GM12878 (cell line): ENCODE results near the gene ANXA10. TPM values are rescaled to one million over a fixed set of nuclear protein-coding genes. Genes with fewer than 3 reads are reported as not detected.

ENCODE experiments used
- ATAC-seq: fragments of 200-7000 bp; cut with Tn5 transposase; 3 replicates; pipeline ENCODE4 v1.9.1; 2020; ENCODE audit warnings: mild to moderate bottlenecking, moderate library complexity
- BruUV-seq: library from RNA; stranded (reverse); fragments of 400-500 nt; replicated peaks from 2 replicates; lab custom pipeline; 2021; lab: Mats Ljungman, UMichigan
- CTCF ChIA-PET: fragments of 300-600 bp; sonication (Branson Sonifier 250); formaldehyde crosslinking; extraction: SDS; loops from one replicate; lab custom pipeline; 2021; ENCODE audit warnings: inconsistent platforms; lab: Yijun Ruan, JAX
- POLR2A ChIA-PET: fragments of 350-600 bp; formaldehyde crosslinking; extraction: SDS; loops from one replicate; lab custom pipeline; 2021; ENCODE audit warnings: inconsistent platforms; lab: Charles Lee
- RAD21 ChIA-PET: fragments of 300-600 bp; sonication (Branson Sonifier 250); formaldehyde crosslinking; loops from one replicate; lab custom pipeline; 2023; ENCODE audit warnings: antibody characterized with exemption; ENCODE audit not compliant: unreplicated experiment; lab: Charles Lee
- SMC1A ChIA-PET: fragments of 300-600 bp; sonication (Branson Sonifier 250); formaldehyde crosslinking; loops from one replicate; lab custom pipeline; 2023; ENCODE audit not compliant: unreplicated experiment, uncharacterized antibody; lab: Charles Lee
- DNase-seq: peaks from one replicate; pipeline ENCODE4 v3.0.0-alpha.2; 2011; ENCODE audit warnings: low read depth, low spot score
- FAIRE-seq: peaks from 3 replicates; lab custom pipeline; 2011; peaks lifted over from hg19 to GRCh38; lab: Jason Lieb, UNC
- H2AFZ ChIP-seq: 2 replicates; pipeline ENCODE4 v1.6.0; 2011; ENCODE audit warnings: low read depth, low read length, control low read depth; ENCODE audit not compliant: control insufficient read depth
- H3K27ac ChIP-seq: 2 replicates; pipeline ENCODE4 v1.5.1; 2011; ENCODE audit warnings: control low read depth; ENCODE audit not compliant: control insufficient read depth, insufficient read depth
- H3K27me3 ChIP-seq, 2 experiments: replicated peaks in 1 of 2; 2 replicates each; pipeline versions ENCODE4 v1.6.0 to v1.6.1; 2011; ENCODE audit warnings: low read length in 1 of 2; ENCODE audit not compliant: control insufficient read depth in 2 of 2, insufficient read depth in 2 of 2
- H3K36me3 ChIP-seq, 2 experiments: 2 replicates each; pipeline ENCODE4 v1.5.1; 2011; ENCODE audit warnings: low read length in 1 of 2; ENCODE audit not compliant: control insufficient read depth in 2 of 2, insufficient read depth in 2 of 2
- H3K4me1 ChIP-seq: 2 replicates; pipeline ENCODE4 v1.6.1; 2011; ENCODE audit warnings: mild to moderate bottlenecking, low read length, moderate library complexity, mixed read lengths; ENCODE audit not compliant: control insufficient read depth, insufficient read depth
- H3K4me2 ChIP-seq: 2 replicates; pipeline ENCODE4 v1.6.0; 2011; ENCODE audit warnings: control low read depth; ENCODE audit not compliant: control insufficient read depth, insufficient read depth
- H3K4me3 ChIP-seq: fragments of 200-600 bp; sonication (generic); 2 replicates; pipeline ENCODE4 v1.5.1; 2016
- H3K79me2 ChIP-seq: 2 replicates; pipeline ENCODE4 v1.6.0; 2011; ENCODE audit warnings: low read length; ENCODE audit not compliant: control insufficient read depth, insufficient read depth
- H3K9ac ChIP-seq: 2 replicates; pipeline ENCODE4 v1.8.0; 2011; ENCODE audit warnings: low read length, control low read depth, mixed read lengths; ENCODE audit not compliant: control insufficient read depth, insufficient read depth
- H3K9me3 ChIP-seq: replicated peaks from 3 replicates; pipeline ENCODE4 v1.5.1; 2011; ENCODE audit warnings: mild to moderate bottlenecking, low read length; ENCODE audit not compliant: control insufficient read depth, insufficient read depth
- H4K20me1 ChIP-seq: 2 replicates; pipeline ENCODE4 v1.6.0; 2011; ENCODE audit not compliant: control insufficient read depth, insufficient read depth
- CBFB ChIP-seq: IDR thresholded peaks from 2 replicates; pipeline ENCODE4 v1.6.1; 2016; ENCODE audit warnings: antibody characterized with exemption, low read depth
- CBX5 ChIP-seq: sonication (generic); IDR thresholded peaks from 2 replicates; pipeline ENCODE4 v1.6.1; 2016; ENCODE audit warnings: low read depth, moderate library complexity, mild to moderate bottlenecking, inconsistent platforms
- CEBPB ChIP-seq, 2 experiments: fragments of 150-350 bp in 1 of 2; IDR thresholded peaks; 2 replicates each; pipeline ENCODE4 v1.6.1; 2012 to 2014; ENCODE audit warnings: low read depth in 2 of 2, low read length in 2 of 2, borderline replicate concordance in 1 of 2, inconsistent platforms in 1 of 2
- HDAC6 ChIP-seq: fragments of 200-600 bp; sonication (generic); IDR thresholded peaks from one replicate; pipeline ENCODE4 v1.8.0; 2017; ENCODE audit warnings: antibody characterized with exemption; ENCODE audit not compliant: unreplicated experiment
- KDM1A ChIP-seq: fragments of 200-600 bp; sonication (generic); IDR thresholded peaks from 2 replicates; pipeline ENCODE4 v1.6.1; 2016; ENCODE audit warnings: borderline replicate concordance
- NR2C2 ChIP-seq: IDR thresholded peaks from 2 replicates; pipeline ENCODE4 v1.6.1; 2011; ENCODE audit warnings: borderline replicate concordance, low read depth; ENCODE audit not compliant: control insufficient read depth, insufficient read length
- SIN3A ChIP-seq: IDR thresholded peaks from 2 replicates; pipeline ENCODE4 v1.6.1; 2012; ENCODE audit warnings: low read depth, low read length, improper control_type of control experiment
- SPI1 ChIP-seq: IDR thresholded peaks from 2 replicates; pipeline ENCODE4 v1.6.1; 2011; ENCODE audit warnings: low read depth, mild to moderate bottlenecking, low read length, moderate library complexity, borderline replicate concordance; ENCODE audit not compliant: insufficient read depth
- SUZ12 ChIP-seq: fragments of 200-600 bp; sonication (generic); IDR thresholded peaks from one replicate; pipeline ENCODE4 v1.6.1; 2018; ENCODE audit warnings: antibody characterized with exemption, mild to moderate bottlenecking; ENCODE audit not compliant: unreplicated experiment
- YBX1 ChIP-seq: fragments of 450-650 bp; IDR thresholded peaks from 2 replicates; pipeline ENCODE4 v1.6.1; 2016; ENCODE audit warnings: antibody characterized with exemption
- ZNF274 ChIP-seq: IDR thresholded peaks from one replicate; pipeline ENCODE4 v1.8.0; 2011; ENCODE audit not compliant: insufficient read length, insufficient read depth
- ZNF622 ChIP-seq: fragments of 450-650 bp; IDR thresholded peaks from 2 replicates; pipeline ENCODE4 v1.6.1; 2017; ENCODE audit warnings: mild to moderate bottlenecking, inconsistent platforms
- WGBS: methylation state at CpG from one replicate; pipeline ENCODE4 v1.1.6; 2016; ENCODE audit warnings: low lambda C conversion rate; ENCODE audit not compliant: insufficient replicate concordance, insufficient coverage; ENCODE audit errors: missing lambda C conversion rate; 5-methylcytosine and 5-hydroxymethylcytosine counted together
- in situ Hi-C: fragments of 300-500 bp; cut with MboI; formaldehyde crosslinking; loops from 9 replicates; pipeline ENCODE4 v1.14.3; 2018; ENCODE audit warnings: mixed read lengths
- intact Hi-C: fragments of 100-400 bp; cut with micrococcal nuclease; formaldehyde crosslinking; loops from one replicate; pipeline ENCODE4 v1.14.2; 2022; ENCODE audit not compliant: unreplicated experiment
- polyA plus RNA-seq, 11 experiments: library from polyadenylated mRNA; depleted of rRNA in 4 of 11; unstranded in 6 of 11; stranded (reverse) in 5 of 11; fragments of >200 nt; fragmentation: Nextera tagmentation in 4 of 11; fragmentation: Illumina TruSeq in 1 of 11; extraction: Ambion mirVana in 4 of 11; extraction: Trizol in 1 of 11; gene quantifications; 1 replicate in 1 of 11; 2 replicates in 10 of 11; pipeline versions ENCODE4 v1.2.1 to v1.2.3, GENCODE V29; 2011 to 2016; ENCODE audit warnings: inconsistent platforms in 2 of 11, missing spikeins in 2 of 11, low read depth in 1 of 11
- total RNA-seq, 4 experiments: library from RNA; depleted of rRNA in 3 of 4; stranded (reverse); fragments of >200 nt in 3 of 4; fragmentation: Illumina TruSeq in 1 of 4; extraction: Trizol in 1 of 4; gene quantifications; 2 replicates each; pipeline versions ENCODE4 v1.2.1 to v1.2.3, GENCODE V29; 2013 to 2021

The ANXA10 gene
- total and polyA plus RNA-seq, 10 of the 15 experiments (the other 5 are each of a cell fraction or from before 2014, with no cell fraction given): not detected

- no peaks in the 10 kb centered on the region for H3K36me3 ChIP-seq
- intact Hi-C loops (no loop called here), in situ Hi-C loops (no loop called here)
- H3K4me1 ChIP-seq: no peaks in the 10 kb centered on the region
- no peaks in the 10 kb centered on the region for H3K79me2 ChIP-seq
- no peak overlapping the region for H2AFZ ChIP-seq
- FAIRE-seq (no peak), DNase-seq (no peak), ATAC-seq (no peak)
- no peak overlapping the region for H3K9ac ChIP-seq
- POLR2A ChIA-PET: no interaction called here
- H3K4me3 ChIP-seq: no peak overlapping the region
- H3K27me3 ChIP-seq: no peaks in the 10 kb centered on the region
- TF ChIP-seq SPI1 (no peak), SIN3A (no peak), ZNF274 (no peak), SUZ12 (no peak), KDM1A (no peak), NR2C2 (no peak), ZNF622 (no peak), CBFB (no peak)
- SMC1A ChIA-PET: no interaction called here
- CTCF ChIA-PET: no interaction called here
- no peak overlapping the region for H3K27ac ChIP-seq
- no TSS peak for BruUV-seq
- H3K4me2 ChIP-seq: no peak overlapping the region
- H4K20me1 ChIP-seq: no peaks in the 10 kb centered on the region
- H3K9me3 ChIP-seq: peaks cover 5% of the 10 kb centered on the region; the same call in 2 of the 3 replicates
- RAD21 ChIA-PET: no interaction called here
- 44% methylated on average over 3 of the region's 3 CpGs for WGBS
Measured at GRCh38 chr4:168200685-168201084, 108.3 kb downstream of the ANXA10 start.

- H3K27ac ChIP-seq: no peak overlapping the region
- in situ Hi-C loops (no loop called here), intact Hi-C loops (no loop called here)
- no peaks in the 10 kb centered on the region for H3K4me1 ChIP-seq
- TF ChIP-seq CEBPB (IDR thresholded peaks at IDR 0.05; ENCODE audit: borderline replicate concordance in 1 of 2, low read depth in 2 of 2, low read length in 2 of 2) (no peak), YBX1 (no peak), HDAC6 (no peak), CBX5 (0 out of 2 replicates have a peak, but pooled peaks have one; percentile 60)
- no peaks in the 10 kb centered on the region for H3K27me3 ChIP-seq
- FAIRE-seq (no peak), ATAC-seq (no peak), DNase-seq (no peak)
- no peaks in the 10 kb centered on the region for H3K79me2 ChIP-seq
- RAD21 ChIA-PET: no interaction called here
- WGBS: 57% methylated on average over 4 of the region's 4 CpGs
- no peak overlapping the region for H3K4me3 ChIP-seq
- peaks cover 5% of the 10 kb centered on the region; the same call in 2 of the 3 replicates for H3K9me3 ChIP-seq
- H3K9ac ChIP-seq: no peak overlapping the region
- SMC1A ChIA-PET: no interaction called here
- H3K4me2 ChIP-seq: no peak overlapping the region
- H4K20me1 ChIP-seq: no peaks in the 10 kb centered on the region
- H2AFZ ChIP-seq: no peak overlapping the region
- CTCF ChIA-PET: no interaction called here
- BruUV-seq: no TSS peak
- POLR2A ChIA-PET: no interaction called here
- H3K36me3 ChIP-seq: no peaks in the 10 kb centered on the region
Measured at GRCh38 chr4:168203233-168203911, 111.0 kb downstream of the ANXA10 start.
